ENCODE results near the gene EHMT1. TPM values are rescaled to one million over a fixed set of nuclear protein-coding genes. Genes with fewer than 3 reads are reported as not detected.
A peak's percentile ranks its signal among the peaks of the same experiment; 100 is the strongest.

EHMT1 gene
- total RNA-seq, 1 experiment from 2014 or later, result 112 TPM

DNA sequence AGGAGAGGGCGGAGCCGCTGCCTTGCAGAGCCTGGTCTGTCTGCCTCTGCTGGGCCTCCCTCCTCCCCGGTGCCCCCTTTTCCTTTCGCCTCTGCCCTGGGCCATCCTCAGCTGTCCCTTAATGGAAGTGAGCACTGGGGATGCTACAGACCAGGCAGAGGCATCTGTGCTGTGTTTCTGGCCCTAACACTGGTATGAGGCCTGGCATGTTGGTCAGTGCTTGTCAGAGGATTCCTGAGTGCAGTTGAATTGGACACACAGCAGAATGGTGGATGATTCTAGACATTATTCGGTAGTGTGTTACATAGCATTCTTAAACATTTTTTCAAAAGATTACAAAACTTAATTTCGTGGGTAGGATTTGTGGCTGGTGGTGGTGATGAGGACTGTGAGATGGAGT is 88.6 kb downstream of the EHMT1 start:
- Histone ChIP-seq H3K23ac (ENCODE audit: insufficient read length, low read depth, low read length) (no peak overlapping the region), H3K14ac (ENCODE audit: insufficient read depth, low read length) (no peak overlapping the region), H3K4ac (ENCODE audit: low read depth, low read length) (no peak overlapping the region), H2BK15ac (ENCODE audit: low read depth, low read length) (no peak overlapping the region), H3K79me2 (ENCODE audit: insufficient read depth, low read length) (peaks cover 18% of the 10 kb centered on the region; the same call in 1 of the 2 replicates), H2BK12ac (ENCODE audit: insufficient read length, low read depth, low read length) (no peak overlapping the region), H2AK5ac (ENCODE audit: insufficient read length, low read length) (no peak overlapping the region), H3K9ac (ENCODE audit: extremely low read depth, insufficient read length, low read length) (no peak overlapping the region), H4K20me1 (ENCODE audit: control insufficient read depth, insufficient read depth, insufficient read length) (no peaks in the 10 kb centered on the region), H3K79me1 (ENCODE audit: insufficient read depth, low read depth, low read length, poor library complexity, severe bottlenecking) (peaks cover 14% of the 10 kb centered on the region), H3K9me3 (ENCODE audit: control insufficient read depth, low read depth, low read length) (peaks cover 19% of the 10 kb centered on the region), H2BK120ac (ENCODE audit: low read depth, low read length, poor library complexity, severe bottlenecking) (no peak overlapping the region), H3K56ac (ENCODE audit: insufficient read length, low read depth, low read length) (no peak overlapping the region), H3K27me3 (ENCODE audit: insufficient read depth, low read length) (no peaks in the 10 kb centered on the region), H3K27ac (ENCODE audit: insufficient read length, low read depth, low read length) (no peak overlapping the region), H3K18ac (ENCODE audit: insufficient read length, low read depth, low read length) (no peak overlapping the region), H3K4me2 (ENCODE audit: insufficient read depth, insufficient read length, low read length) (no peak overlapping the region), H2BK20ac (ENCODE audit: low read depth, low read length, poor library complexity, severe bottlenecking) (no peak overlapping the region), H4K8ac (replicated peaks; ENCODE audit: insufficient read length, low read depth, low read length) (no peak overlapping the region), H4K91ac (ENCODE audit: insufficient read length, low read depth, low read length) (no peak overlapping the region), H4K5ac (ENCODE audit: insufficient read length, low read depth, low read length) (no peak overlapping the region), H2AFZ (ENCODE audit: low read length) (no peak overlapping the region), H3K4me1 (ENCODE audit: insufficient read depth, low read length) (peaks cover 3% of the 10 kb centered on the region; the same call in 1 of the 2 replicates), H3T11ph (ENCODE audit: low read length) (no peak overlapping the region), H2BK5ac (ENCODE audit: insufficient read length, low read length) (no peak overlapping the region), H3K23me2 (ENCODE audit: insufficient read length, low read depth, low read length, poor library complexity, severe bottlenecking) (no peaks in the 10 kb centered on the region)
- H3K36me3 Mint-ChIP-seq (ENCODE audit: insufficient read depth in 1 of 3, low read depth in 3 of 3), result peaks cover 26 to 28% (median 26%) of the 10 kb centered on the region in 3 experiments
- H3K27ac Mint-ChIP-seq, result peak overlapping the region in 2 of 3 experiments; percentile 11 to 27; a peak in 2 of 7 replicates
- peaks cover 13 to 14% of the 10 kb centered on the region in 2 experiments for H3K9me3 Mint-ChIP-seq
- no peaks in the 10 kb centered on the region for H3K27me3 Mint-ChIP-seq (ENCODE audit: low read depth)
- WGBS (ENCODE audit: extremely low coverage, insufficient read length, low lambda C conversion rate), result no CpG with 5 or more reads among the region's 6 CpGs
- TF ChIP-seq, protein P1, sequence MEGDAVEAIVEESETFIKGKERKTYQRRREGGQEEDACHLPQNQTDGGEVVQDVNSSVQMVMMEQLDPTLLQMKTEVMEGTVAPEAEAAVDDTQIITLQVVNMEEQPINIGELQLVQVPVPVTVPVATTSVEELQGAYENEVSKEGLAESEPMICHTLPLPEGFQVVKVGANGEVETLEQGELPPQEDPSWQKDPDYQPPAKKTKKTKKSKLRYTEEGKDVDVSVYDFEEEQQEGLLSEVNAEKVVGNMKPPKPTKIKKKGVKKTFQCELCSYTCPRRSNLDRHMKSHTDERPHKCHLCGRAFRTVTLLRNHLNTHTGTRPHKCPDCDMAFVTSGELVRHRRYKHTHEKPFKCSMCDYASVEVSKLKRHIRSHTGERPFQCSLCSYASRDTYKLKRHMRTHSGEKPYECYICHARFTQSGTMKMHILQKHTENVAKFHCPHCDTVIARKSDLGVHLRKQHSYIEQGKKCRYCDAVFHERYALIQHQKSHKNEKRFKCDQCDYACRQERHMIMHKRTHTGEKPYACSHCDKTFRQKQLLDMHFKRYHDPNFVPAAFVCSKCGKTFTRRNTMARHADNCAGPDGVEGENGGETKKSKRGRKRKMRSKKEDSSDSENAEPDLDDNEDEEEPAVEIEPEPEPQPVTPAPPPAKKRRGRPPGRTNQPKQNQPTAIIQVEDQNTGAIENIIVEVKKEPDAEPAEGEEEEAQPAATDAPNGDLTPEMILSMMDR (conservative IDR thresholded peaks at IDR 0.05), result no peak
- peaks cover 29 to 46% of the 10 kb centered on the region in 2 experiments for H3K4me1 Mint-ChIP-seq
- H3K4me3 Mint-ChIP-seq, result no peak overlapping the region
- no peak for DNase-seq

All from H9 (cell line).